GM19452 (cell line): ENCODE results near the gene GRIA3.
"Not testable (repeated sequence)": the region's sequence is repeated elsewhere in the genome, so short reads cannot be mapped to it uniquely, and the experiment has no call there.

ENCODE experiments used
- ATAC-seq: cut with Tn5 transposase; IDR thresholded peaks from one replicate; pipeline ENCODE4 v1.9.1; 2021; ENCODE audit not compliant: unreplicated experiment

GRIA3 gene

DNA sequence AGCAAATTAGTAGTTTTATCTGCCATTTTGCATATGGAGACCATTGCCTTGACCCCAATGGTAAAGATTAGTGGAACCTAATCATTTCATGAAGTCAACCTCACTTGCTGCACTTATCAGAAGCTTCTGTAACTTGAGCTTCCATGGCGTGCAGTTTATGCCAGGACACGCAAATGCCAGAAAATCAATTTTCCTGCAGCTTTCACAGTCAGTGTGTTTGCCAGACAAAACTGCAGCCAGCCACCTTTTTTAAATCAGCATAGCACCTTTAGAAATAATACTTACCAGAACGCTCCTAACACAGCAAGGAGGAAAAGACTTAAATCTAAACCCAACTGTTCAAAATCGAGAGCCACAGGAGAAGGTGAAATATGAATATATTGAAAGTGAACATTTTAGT is 265.3 kb downstream of the GRIA3 start:
- ATAC-seq = no peak

DNA sequence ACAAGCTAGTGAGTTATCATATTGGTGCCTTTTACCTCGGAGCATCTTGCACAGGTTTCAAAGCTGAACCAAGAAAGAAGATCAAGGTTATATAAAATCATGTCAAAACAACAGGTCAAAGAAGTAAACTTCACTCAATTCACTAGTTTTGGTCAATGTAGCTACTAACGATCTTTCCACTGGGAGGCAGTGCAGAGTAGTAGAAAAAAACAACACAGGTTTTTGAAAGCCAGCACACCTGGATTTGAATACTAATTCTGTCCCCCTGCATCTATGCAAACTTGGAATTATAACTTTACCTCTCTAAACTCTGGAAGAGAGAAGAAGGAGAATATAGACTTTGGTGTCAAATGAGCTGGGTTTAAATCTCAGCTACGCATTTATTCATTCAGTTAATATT is 266.1 kb downstream of the GRIA3 start:
- no peak for ATAC-seq

DNA sequence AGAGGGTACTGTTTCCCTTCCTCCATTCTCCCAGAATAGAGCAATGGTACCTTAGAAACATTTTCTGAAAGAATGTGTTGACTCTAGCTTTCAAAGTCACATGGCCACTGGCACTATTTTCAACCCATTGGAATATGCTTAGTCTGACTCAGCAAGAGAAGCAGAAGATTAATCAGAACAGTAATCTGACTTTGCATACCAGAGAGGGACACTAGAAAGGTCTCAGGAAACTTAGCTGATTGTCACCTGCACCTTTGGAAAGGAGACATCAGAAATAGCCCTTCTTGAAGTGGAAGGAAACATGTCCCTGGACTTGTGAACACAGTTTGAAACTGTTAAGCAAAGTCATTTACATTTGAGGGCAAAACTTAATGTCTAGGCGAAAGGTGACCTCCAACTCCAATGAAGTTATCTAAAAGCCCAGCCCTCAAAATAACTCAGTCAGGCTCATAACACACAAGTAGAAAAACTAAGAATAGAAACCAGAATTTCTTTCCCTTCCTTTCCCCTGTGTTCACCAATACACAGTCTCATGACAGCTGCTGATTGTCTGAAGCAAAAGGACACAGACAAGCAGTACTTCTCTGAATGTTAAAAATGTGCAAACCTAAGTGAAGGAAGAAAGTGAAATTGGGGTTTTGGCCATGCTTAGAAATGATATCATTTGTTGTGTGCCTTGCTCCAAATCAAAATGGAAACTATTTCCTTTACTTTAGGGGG is 270.8 kb downstream of the GRIA3 start:
- ATAC-seq = no peak

DNA sequence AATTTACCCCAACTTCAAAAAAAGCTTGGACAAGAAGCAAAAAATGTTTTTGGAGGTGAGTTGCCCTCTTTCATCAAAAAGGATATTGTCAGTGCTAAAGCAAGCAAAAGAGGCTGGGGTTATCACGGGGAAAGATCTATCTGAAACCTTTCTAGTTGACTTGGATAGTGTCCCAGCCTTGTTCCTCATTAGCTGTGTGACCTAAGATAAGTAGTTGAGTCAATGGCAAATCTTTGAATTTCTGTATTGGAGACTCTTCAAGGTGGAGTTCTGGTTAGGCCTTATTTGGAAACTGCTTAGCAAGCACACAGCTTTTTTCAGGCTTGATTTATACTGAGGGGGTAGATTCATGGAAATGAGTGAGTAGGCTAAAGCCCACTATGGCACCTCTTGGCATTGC is 271.6 kb downstream of the GRIA3 start:
- ATAC-seq = no peak

DNA sequence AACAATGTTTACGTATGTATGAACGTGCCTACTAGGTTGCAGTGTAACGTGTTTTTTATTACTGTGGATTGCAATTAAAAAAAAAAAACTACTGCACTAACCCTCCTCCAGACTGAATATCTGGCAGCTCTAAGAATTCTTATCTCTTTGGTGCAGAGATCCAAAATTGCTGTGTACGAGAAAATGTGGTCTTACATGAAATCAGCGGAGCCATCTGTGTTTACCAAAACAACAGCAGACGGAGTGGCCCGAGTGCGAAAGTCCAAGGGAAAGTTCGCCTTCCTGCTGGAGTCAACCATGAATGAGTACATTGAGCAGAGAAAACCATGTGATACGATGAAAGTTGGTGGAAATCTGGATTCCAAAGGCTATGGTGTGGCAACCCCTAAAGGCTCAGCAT is 280.6 kb downstream of the GRIA3 start:
- ATAC-seq = no peak

DNA sequence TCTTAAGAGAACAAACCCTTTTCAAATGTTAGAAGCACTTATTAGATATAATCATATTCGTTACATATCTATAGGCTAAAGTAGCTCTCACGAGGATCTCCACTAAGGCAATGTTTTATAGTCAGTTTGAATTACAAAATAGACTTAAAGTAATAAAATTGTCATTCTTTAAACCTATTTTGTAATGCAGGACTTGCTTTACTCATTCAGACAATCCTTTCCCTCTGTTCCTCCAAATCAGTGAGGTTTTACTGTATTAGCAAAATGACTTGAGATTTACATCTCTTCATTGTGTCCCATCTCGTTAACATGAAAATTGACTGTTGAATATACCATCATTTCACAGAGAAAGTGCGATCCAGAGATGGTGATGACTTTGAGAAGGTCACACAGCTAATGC is 284.4 kb downstream of the GRIA3 start:
- ATAC-seq = no peak

- no peak for ATAC-seq
Measured at GRCh38 chrX:123475068-123475724, 291.1 kb downstream of the GRIA3 start.

DNA sequence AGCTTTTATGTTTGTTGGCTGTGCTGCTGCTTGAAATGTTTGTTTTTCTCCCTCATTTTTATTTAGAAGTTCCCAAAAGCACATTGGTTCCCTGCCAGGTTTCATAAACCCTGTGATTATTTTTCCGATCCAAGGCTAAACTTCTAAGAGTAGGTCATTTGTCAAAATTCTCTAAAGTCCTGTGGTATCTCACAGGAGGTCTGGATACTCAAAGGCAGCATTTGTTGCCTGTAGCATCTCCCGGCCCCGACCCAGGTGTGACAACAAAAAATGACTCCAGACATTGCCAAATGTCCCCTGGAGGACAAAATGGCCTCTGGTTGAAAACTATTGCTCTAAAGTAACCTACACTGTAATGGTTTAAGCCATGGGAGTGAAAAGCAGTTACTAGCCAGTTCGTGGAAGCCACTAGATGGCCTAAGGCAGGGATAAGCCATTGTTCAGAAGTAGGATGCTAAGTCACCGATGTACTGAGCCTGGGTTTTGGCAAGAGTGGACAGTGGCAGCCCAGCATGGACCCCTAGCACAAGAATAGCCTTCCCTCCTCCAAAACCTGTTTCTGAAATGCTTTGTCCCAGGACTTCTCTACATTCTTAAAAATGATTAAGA is 292.6 kb downstream of the GRIA3 start:
- no peak for ATAC-seq

DNA sequence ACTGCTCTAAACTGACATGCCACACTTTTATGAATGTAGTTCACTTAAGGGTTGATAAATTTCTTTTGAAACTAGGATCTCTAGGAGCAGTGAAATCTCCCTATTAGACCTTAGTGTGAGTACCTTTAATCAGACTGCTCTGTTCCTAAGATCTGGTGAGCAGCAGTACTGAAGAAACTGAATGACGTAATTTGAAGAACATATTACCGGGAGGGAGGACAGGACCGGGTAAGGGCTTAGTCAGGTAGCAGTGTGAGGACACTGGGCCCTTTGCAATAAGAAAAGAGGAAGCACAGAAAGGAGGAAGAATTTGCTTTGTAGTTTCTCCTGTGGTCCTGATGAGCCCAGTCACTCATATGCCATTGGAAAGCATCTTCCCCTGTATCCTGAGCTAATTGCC is 293.6 kb downstream of the GRIA3 start:
- ATAC-seq = no peak

- no peak for ATAC-seq
Measured at GRCh38 chrX:123481913-123482851, 298.1 kb downstream of the GRIA3 start.

GRCh38 chrX:123486297-123486696 is 302.2 kb downstream of the GRIA3 start:
- no peak for ATAC-seq

DNA sequence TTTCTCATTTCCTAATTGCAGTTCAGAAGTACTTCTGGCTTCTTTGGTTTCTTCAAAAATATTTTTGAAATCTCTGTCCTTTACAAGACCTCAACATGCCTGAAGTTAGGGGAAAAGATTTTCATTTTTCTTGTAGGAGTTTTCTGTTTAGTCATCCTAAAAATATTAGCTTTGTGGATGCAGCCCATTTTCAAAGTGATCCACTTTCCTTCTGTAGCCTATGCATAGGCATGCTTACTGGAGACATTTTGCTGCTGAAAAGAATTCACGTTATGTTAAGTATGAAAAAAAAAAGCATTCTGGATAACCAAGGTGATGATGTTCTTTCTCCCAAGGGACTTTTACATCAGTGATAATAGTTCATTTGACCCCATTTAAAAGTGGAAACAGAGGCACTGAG is 303.2 kb downstream of the GRIA3 start:
- no peak for ATAC-seq

GRCh38 chrX:123487669-123488068 is 303.6 kb downstream of the GRIA3 start:
- ATAC-seq = no peak

DNA sequence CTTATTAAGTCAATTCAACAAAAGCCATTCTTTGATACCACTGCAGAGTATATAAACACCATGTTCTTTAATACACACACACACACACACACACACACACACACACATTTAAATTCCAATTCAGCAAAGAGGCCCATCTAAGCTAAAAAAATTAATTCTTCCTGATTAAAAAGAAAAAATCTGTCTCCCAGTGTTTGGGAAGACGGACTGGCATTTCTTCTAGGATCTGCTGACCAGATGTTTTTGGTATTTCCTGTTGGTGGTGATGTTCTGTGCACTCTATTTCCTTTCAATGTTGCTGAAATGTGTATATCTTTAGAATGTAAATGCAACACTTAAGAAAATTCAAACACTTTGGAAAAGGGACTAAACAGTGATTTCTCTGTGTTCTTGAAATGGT is 304.9 kb downstream of the GRIA3 start:
- no peak for ATAC-seq

GRCh38 chrX:123493857-123494256 is 309.8 kb downstream of the GRIA3 start:
- no peak for ATAC-seq

DNA sequence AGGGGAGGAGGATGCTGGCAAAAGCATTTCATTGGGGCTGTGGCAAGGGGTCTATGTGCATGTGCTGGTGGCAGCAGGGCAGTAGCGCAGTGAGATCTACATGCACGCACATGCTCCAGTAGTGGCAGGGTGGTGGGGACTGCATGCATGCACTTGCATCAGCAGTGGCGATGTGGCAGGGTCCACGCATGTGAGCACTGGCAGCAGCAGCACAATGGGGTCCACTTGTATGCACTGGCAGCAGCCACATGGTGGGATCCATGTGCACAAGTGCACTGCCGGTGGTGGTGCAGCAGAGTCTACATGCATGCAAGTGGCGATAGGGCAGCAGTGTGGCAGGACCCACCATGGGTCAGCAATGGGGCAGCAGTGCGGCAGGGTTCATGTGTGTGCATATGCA is 315.7 kb downstream of the GRIA3 start:
- ATAC-seq = no peak

- ATAC-seq = no peak
Measured at GRCh38 chrX:123504047-123504446, 320.0 kb downstream of the GRIA3 start.

DNA sequence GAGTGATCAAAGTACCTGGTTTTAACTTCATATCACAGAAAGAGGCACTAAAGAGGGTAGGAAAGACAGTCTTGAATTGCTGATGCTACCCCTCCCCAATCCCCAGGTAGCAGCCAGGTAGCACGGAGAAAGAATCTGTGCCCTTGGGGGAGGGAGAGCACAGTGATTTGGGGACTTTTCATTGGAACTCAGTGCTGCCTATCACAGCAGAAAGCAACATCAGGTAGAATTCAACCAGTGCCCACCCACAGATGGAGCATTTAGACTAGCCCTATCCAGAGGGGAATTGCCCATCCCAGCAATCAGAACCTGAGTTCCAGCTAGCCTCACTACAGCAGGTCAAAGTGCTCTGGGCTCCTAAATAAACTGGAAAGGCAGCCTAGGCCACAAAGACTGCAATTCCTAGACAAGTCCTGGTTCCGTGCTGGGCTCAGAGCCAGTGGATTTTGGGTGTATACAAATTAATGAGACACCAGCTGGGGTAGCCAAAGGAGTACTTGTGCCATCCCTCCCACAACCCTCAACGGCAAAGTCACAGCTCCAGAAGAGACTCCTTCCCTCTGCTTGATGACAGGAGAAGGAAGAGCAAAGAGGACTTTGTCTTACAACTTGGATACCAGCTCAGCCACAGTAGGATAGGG is 320.7 kb downstream of the GRIA3 start:
- no peak for ATAC-seq

DNA sequence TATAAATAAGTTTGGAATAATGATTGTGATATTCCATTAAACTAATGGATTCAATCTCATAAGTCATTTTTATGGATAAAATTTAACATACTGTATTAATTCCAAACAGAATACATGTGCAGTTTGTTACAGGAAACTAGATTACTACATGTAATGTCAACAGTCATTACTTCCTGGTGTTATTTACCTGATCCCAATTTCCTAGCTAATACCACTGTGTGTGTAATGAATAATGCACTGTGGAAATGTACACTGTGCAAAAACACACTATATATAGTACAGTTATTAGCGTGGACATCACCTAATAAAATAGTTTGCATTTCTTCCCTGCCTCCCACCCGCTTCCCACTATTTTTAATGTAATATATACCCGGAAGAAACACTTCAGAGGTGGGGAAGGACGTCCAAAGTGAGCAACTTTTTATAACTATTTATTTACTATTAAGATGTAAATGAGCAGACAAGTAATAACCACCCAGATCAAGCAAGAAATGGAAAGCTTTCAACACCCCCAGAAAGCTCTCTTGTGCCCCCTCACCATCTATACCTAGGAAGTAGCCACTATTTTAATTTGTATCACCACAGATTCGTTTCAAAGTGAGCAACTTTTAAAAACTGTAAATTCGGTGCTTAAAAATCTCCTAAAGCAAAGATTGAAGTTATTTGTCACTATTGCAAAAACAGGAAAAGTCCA is 329.7 kb downstream of the GRIA3 start:
- ATAC-seq = no peak

- not testable (repeated sequence) for ATAC-seq
Measured at GRCh38 chrX:123514279-123514640, 330.2 kb downstream of the GRIA3 start.
